Measurements from ENCODE around the gene GIN1. TPM values are rescaled to one million over a fixed set of nuclear protein-coding genes. Genes with fewer than 3 reads are reported as not detected.

GIN1 gene
- total and polyA plus RNA-seq, 3 donors from 2014 or later: 6.7 to 16.8 (median 12.5) TPM

- H3K4me1 ChIP-seq: peaks cover 2% of the 10 kb centered on the region
- TF ChIP-seq POLR2A (IDR thresholded peaks at IDR 0.05): no peak
- no peak for TF ChIP-seq CTCF (IDR thresholded peaks at IDR 0.05)
- DNase-seq: no peak
- intact Hi-C loops (cut with DNase I; ENCODE audit: low total_unique reads): no loop called here
- H3K4me3 ChIP-seq: no peak overlapping the region
- no peaks in the 10 kb centered on the region for H3K9me3 ChIP-seq
- H3K36me3 ChIP-seq (ENCODE audit: low read depth, missing control alignments): no peaks in the 10 kb centered on the region
- H3K27me3 ChIP-seq: no peaks in the 10 kb centered on the region
- 53 to 56% methylated on average over 3 of the region's 3 CpGs for WGBS, 2 donors
- no peak overlapping the region for H3K27ac ChIP-seq
Measured at GRCh38 chr5:103122242-103122641, 2.3 kb upstream of the GIN1 start.

- TF ChIP-seq POLR2A (IDR thresholded peaks at IDR 0.05) (no peak), CTCF (IDR thresholded peaks at IDR 0.05) (no peak)
- H3K4me3 ChIP-seq: peak overlapping the region; percentile 83 to 86
- no peaks in the 10 kb centered on the region for H3K36me3 ChIP-seq (ENCODE audit: low read depth, missing control alignments)
- no peak for DNase-seq
- no peaks in the 10 kb centered on the region for H3K27me3 ChIP-seq
- H3K4me1 ChIP-seq: peaks cover 2% of the 10 kb centered on the region
- intact Hi-C loops (cut with DNase I; ENCODE audit: low total_unique reads): no loop called here
- peak overlapping the region; percentile 79 to 97 for H3K27ac ChIP-seq
- WGBS, 2 donors: 1% methylated on average over 17 of the region's 17 CpGs
- H3K9me3 ChIP-seq: no peaks in the 10 kb centered on the region
Measured at GRCh38 chr5:103120607-103121200, 766 bp upstream of the GIN1 start.

- TF ChIP-seq CTCF (IDR thresholded peaks at IDR 0.05): no peak
- no peak for TF ChIP-seq POLR2A (IDR thresholded peaks at IDR 0.05)
- WGBS, 2 donors: 1% methylated on average over 15 of the region's 15 CpGs
- Histone ChIP-seq H3K36me3 (ENCODE audit: low read depth, missing control alignments) (no peaks in the 10 kb centered on the region), H3K27ac (peak overlapping the region; percentile 79 to 97), H3K4me1 (peaks cover 2% of the 10 kb centered on the region), H3K27me3 (no peaks in the 10 kb centered on the region), H3K4me3 (peak overlapping the region; percentile 83 to 86), H3K9me3 (no peaks in the 10 kb centered on the region)
- intact Hi-C loops (cut with DNase I; ENCODE audit: low total_unique reads): no loop called here
- DNase-seq: no peak
Measured at GRCh38 chr5:103119070-103119764, 721 bp downstream of the GIN1 start.

GRCh38 chr5:103117471-103117991 is 2.4 kb downstream of the GIN1 start:
- DNase-seq: no peak

More at GRCh38 chr5:103117471-103117991, 2.4 kb downstream of the GIN1 start:
- intact Hi-C loops (cut with DNase I; ENCODE audit: low total_unique reads): no loop called here
- Histone ChIP-seq H3K4me1 (peaks cover 2% of the 10 kb centered on the region), H3K4me3 (no peak overlapping the region), H3K27me3 (no peaks in the 10 kb centered on the region), H3K36me3 (ENCODE audit: low read depth, missing control alignments) (no peaks in the 10 kb centered on the region), H3K27ac (no peak overlapping the region), H3K9me3 (no peaks in the 10 kb centered on the region)
- TF ChIP-seq POLR2A (IDR thresholded peaks at IDR 0.05) (no peak), CTCF (IDR thresholded peaks at IDR 0.05) (no peak)
- 76 to 83% methylated on average over 4 of the region's 4 CpGs for WGBS, 2 donors

All from testis (tissue), 3 donors.